NCI-H2081 (cell line): ENCODE measurements around the gene HMMR.
"Not testable (repeated sequence)": the region's sequence is repeated elsewhere in the genome, so short reads cannot be mapped to it uniquely, and the experiment has no call there.

Experiments
- DNase-seq, 2 experiments: peaks; one replicate each; lab custom pipeline; 2025; lab: John Stamatoyannopoulos, UW

The HMMR gene

GRCh38 chr5:163508753-163509152 lies 48.3 kb downstream of the HMMR start:
- no peak for DNase-seq

DNA sequence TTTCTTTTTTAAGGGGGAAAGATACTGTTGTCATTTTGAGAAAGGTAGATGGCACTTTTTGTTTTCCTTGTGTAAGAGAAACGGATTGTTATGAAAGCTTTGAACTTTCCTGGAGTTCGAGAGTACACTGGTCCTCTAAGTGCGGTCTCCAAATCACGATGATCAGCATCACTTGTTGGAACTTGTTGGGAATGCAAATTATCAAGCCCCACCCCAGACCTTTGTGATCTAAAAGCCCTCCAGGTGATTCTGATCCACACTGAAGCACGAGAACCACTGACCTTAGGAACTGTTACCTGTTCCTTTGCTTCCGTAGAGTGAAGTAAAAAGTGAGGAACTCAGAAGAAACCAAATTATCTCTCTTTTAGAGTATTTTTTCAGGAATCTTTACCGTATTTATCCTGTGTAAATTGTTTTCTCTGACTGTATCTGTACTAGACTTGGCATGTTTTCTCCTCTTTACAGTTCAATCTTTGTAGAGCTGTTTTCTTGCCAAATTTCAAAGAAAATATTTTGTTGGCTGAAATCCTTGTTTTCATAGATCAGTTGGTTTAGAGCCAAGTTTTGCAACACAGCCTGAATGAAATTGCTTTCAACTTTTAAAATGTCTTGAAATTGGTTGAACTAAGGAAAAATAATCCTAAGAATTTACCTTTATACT lies 49.0 kb downstream of the HMMR start:
- DNase-seq, result no peak

DNA sequence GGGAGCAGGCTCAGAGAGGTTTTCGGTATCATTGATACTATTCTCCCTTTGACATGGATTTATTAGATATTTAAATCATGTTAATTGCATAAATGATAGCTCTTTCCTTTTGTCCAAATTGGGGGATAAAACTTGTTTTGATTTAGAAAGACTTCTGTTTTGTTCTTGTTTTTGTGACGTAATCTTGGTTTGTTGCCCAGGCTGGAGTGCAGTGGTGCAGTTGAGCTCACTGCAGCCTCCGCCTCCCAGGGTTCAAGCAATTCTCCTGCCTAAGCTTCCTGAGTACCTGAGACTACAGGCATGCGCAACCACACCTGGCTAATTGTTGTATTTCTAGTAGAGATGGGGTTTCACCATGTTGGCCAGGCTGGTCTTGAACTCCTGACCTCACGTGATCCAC lies 52.1 kb downstream of the HMMR start:
- no peak for DNase-seq

DNA sequence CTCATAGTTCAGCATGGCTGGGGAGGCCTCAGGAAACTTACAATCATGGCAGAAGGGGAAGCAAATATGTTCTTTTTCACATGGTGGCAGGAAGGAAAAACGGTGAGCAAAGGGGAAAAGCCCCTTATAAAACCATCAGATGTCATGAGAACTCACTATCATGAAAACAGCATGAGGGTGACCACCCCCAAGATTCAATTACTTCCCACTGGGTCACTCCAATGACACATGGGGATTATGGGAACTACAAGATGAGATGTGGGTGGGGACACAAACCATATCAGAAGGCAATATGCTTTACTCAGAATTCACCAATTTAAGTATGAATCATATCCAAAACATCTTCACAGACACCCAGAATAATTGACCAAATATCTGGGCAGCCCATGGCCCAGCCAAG lies 64.7 kb downstream of the HMMR start:
- no peak for DNase-seq

- no peak for DNase-seq
Observed at GRCh38 chr5:163529698-163530097, 69.3 kb downstream of the HMMR start.

GRCh38 chr5:163531272-163531671 lies 70.8 kb downstream of the HMMR start:
- no peak for DNase-seq

DNA sequence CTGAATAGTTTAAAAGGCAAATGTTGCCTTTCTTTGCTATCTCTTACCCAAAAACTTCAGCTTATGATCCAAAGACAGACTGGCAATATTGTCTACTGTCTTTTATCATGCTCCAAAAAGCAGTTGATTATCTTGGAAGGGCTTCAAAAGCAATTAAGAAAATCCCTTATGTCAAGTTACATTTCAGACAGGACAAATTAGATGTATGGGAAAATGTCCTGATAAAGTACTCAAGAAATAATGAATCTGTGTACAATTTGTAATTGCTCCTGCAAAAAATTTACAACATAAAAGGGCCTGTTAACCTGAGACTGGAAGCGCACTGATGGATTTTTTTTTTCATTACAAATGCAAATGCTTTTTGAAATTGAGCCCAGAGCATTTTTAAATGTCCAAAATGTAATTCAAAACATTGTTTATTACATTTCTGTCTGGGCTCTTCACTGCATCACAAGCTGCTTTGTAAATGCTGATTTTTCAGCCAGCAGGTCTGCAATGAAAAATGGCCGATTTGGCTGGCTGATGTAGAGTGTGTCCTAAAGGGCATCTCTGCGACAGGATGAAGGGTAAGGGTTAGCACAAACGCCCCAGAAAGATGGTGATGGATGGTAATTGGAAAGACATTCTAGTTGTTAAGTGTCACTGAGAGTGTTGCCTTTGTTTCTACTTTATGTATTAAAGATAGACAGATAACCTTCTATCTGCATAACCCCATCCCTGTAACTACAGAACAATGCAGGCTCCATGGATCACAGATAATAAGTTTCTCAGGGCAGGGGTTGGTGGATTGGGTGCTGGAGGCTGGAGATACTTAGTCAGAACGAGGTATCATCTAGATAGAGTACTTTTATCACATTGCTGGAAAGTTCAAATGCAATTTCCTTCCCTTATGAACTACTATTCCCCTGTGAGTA lies 72.0 kb downstream of the HMMR start:
- peak in 1 of 2 experiments; percentile 25 for DNase-seq

DNA sequence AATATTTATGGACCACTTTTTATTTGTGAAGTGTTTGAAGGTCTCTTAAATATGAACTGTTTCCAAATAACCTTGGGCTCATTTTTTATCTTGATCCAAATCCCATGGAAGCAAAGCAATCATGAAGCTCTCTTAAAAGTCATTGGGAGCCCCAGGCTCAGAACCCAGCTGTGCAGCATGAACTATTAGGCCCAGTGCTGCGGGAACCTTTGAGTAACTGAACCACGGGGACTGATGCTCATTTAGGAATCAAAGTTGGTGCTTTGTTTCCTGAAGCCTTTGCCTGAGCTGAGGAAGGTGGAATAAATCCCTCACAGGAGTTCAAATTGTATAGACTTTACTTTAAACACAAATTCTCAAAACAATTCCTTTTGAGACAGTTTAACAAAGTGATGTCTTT lies 72.8 kb downstream of the HMMR start:
- DNase-seq, result no peak

DNA sequence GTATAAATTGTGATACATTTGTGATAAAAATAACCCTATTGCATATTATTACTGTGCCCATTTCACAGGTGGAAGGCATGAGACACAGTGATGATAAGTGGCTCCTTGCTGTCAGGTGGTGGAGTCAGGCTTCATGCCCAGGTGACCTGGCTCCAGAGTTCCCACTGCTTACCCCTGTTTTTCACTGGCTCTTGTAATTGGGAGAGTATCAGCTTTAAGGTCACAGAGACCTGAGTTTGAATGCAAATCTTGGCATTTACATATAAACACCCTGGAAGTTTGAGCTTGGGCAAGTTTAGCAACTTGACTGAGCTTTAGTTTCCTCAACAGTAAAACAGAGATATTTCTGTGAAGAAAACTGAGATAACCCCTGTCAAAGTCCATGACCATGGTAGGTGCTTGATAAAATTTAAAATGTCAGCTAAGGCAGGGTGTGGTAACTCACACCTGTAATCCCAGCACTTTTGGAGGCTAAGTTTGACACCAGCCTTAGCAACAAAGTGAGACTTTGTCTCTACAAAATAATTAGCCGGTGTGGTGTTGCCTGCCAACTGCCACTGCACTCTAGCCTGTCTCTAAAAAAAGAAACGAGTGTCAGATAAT lies 74.2 kb downstream of the HMMR start:
- no peak for DNase-seq

- DNase-seq, result no peak
Observed at GRCh38 chr5:163535290-163535689, 74.9 kb downstream of the HMMR start.

- not testable (repeated sequence) for DNase-seq
Observed at GRCh38 chr5:163536442-163536841, 76.0 kb downstream of the HMMR start.

DNA sequence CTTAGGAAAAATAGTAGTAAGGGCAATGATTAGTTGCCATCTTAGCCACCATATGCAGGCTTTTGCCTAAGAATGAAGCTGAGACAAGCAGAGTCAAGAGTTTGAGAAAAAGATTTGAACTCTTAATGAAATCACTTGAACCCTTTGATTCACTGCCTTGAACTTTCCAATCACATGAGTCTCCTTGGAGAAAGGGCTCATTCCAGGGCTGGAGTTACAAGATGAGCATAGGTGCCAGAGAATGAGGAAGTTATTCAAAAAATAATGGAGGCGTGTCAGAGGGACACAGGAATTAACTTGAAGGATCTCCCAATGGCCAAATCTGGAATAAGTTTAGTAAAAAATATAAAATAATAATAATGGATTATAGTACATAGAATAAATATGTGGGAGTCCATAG lies 80.3 kb downstream of the HMMR start:
- no peak for DNase-seq
